Endothelial cell of umbilical vein (primary cell): ENCODE data around the gene RAB6B. TPM values are rescaled to one million over a fixed set of nuclear protein-coding genes. Genes with fewer than 3 reads are reported as not detected.

Experiments used
- BruUV-seq: library from RNA; stranded (reverse); fragments of 400-500 nt; replicated peaks from 2 replicates; lab custom pipeline; 2021; lab: Mats Ljungman, UMichigan
- CTCF ChIA-PET: fragments of 300-600, 350-600 bp; sonication (Branson Sonifier 250); formaldehyde crosslinking; loops from one replicate; lab custom pipeline; 2021; ENCODE audit warnings: antibody characterized with exemption, inconsistent platforms; lab: Charles Lee
- POLR2A ChIA-PET: fragments of 300-600, 350-600 bp; sonication (Branson Sonifier 250); formaldehyde crosslinking; loops from one replicate; lab custom pipeline; 2021; ENCODE audit warnings: antibody characterized with exemption, inconsistent platforms; lab: Charles Lee
- DNase-seq: peaks from one replicate; pipeline ENCODE4 v3.0.0-alpha.2; 2011; ENCODE audit warnings: low read depth, low spot score
- FAIRE-seq: peaks from 2 replicates; lab custom pipeline; 2011; peaks lifted over from hg19 to GRCh38; lab: Jason Lieb, UNC
- H2AFZ ChIP-seq: 2 replicates; pipeline ENCODE4 v1.6.0; 2012; ENCODE audit warnings: low read depth, low read length, control low read depth, inconsistent platforms
- H3K27ac ChIP-seq: 2 replicates; pipeline ENCODE4 v1.5.1; 2011; ENCODE audit warnings: low read depth, mild to moderate bottlenecking, control low read depth, low read length, moderate library complexity; ENCODE audit not compliant: insufficient read depth
- H3K27me3 ChIP-seq, 2 experiments: 2 replicates each; pipeline versions ENCODE4 v1.6.0 to v1.6.1; 2011; ENCODE audit warnings: low read length in 2 of 2, mixed read lengths in 1 of 2; ENCODE audit not compliant: control insufficient read depth in 2 of 2, insufficient read depth in 2 of 2
- H3K36me3 ChIP-seq, 2 experiments: 2 replicates in 1 of 2; 3 replicates in 1 of 2; pipeline ENCODE4 v1.5.1; 2011; ENCODE audit warnings: low read length in 2 of 2, mild to moderate bottlenecking in 1 of 2, moderate library complexity in 1 of 2; ENCODE audit not compliant: control insufficient read depth in 2 of 2, insufficient read depth in 2 of 2; ENCODE audit errors: extremely low read depth in 1 of 2
- H3K4me1 ChIP-seq: 3 replicates; pipeline ENCODE4 v1.5.1; 2011; ENCODE audit warnings: mild to moderate bottlenecking, low read length; ENCODE audit not compliant: control insufficient read depth, insufficient read depth; ENCODE audit errors: extremely low read depth
- H3K4me2 ChIP-seq: 2 replicates; pipeline ENCODE4 v1.6.1; 2011; ENCODE audit warnings: low read length, control low read depth, mixed read lengths; ENCODE audit not compliant: insufficient read depth
- H3K4me3 ChIP-seq, 3 experiments: fragments of 200-600 bp in 1 of 3; sonication (generic), shearing (Covaris generic) in 1 of 3; replicated peaks in 1 of 3; 2 replicates each; pipeline ENCODE4 v1.5.1; 2011 to 2016; ENCODE audit warnings: control low read depth in 3 of 3, low read length in 3 of 3, mild to moderate bottlenecking in 2 of 3, inconsistent platforms in 1 of 3, low read depth in 1 of 3, moderate library complexity in 1 of 3; ENCODE audit not compliant: insufficient read depth in 1 of 3
- H3K79me2 ChIP-seq: 2 replicates; pipeline ENCODE4 v1.6.0; 2012; ENCODE audit warnings: low read length, inconsistent platforms; ENCODE audit not compliant: control insufficient read depth, insufficient read depth
- H3K9ac ChIP-seq: replicated peaks from 2 replicates; pipeline ENCODE3; 2011; ENCODE audit warnings: low read length, control low read depth; ENCODE audit not compliant: insufficient read depth; ENCODE audit errors: extremely low read depth
- H3K9me1 ChIP-seq: replicated peaks from 3 replicates; pipeline ENCODE4 v1.6.0; 2011; ENCODE audit warnings: mild to moderate bottlenecking, low read length; ENCODE audit not compliant: control insufficient read depth, insufficient read depth; ENCODE audit errors: extremely low read depth
- H3K9me3 ChIP-seq: replicated peaks from 2 replicates; pipeline ENCODE4 v1.5.1; 2012; ENCODE audit warnings: low read length, inconsistent platforms; ENCODE audit not compliant: control insufficient read depth, insufficient read depth
- H4K20me1 ChIP-seq: replicated peaks from 2 replicates; pipeline ENCODE3; 2011; ENCODE audit warnings: mild to moderate bottlenecking, low read length; ENCODE audit not compliant: control insufficient read depth, insufficient read depth; ENCODE audit errors: extremely low read depth
- CTCF ChIP-seq, 2 donors: IDR thresholded peaks; 1 replicate in 1 of 2; 2 replicates in 1 of 2; pipeline ENCODE4 v1.5.1; 2011; ENCODE audit warnings: low read length in 2 of 2, mild to moderate bottlenecking in 2 of 2, moderate library complexity in 2 of 2, control low read depth in 1 of 2, inconsistent platforms in 1 of 2, low read depth in 1 of 2; ENCODE audit not compliant: insufficient read depth in 1 of 2; ENCODE audit errors: extremely low read depth in 1 of 2
- EZH2 ChIP-seq: IDR thresholded peaks from 2 replicates; pipeline ENCODE4 v1.6.1; 2012; ENCODE audit warnings: borderline replicate concordance, low read depth, mild to moderate bottlenecking, moderate library complexity, low read length, inconsistent platforms; ENCODE audit not compliant: severe bottlenecking
- FOS ChIP-seq: IDR thresholded peaks from 2 replicates; pipeline ENCODE4 v1.6.1; 2011; ENCODE audit warnings: mild to moderate bottlenecking, low read length, moderate library complexity, borderline replicate concordance; ENCODE audit not compliant: insufficient read depth
- GATA2 ChIP-seq: IDR thresholded peaks from 2 replicates; pipeline ENCODE4 v1.7.0; 2011; ENCODE audit warnings: low read depth, mild to moderate bottlenecking, moderate library complexity, mixed read lengths, low read length; ENCODE audit not compliant: insufficient read length, insufficient read depth
- JUN ChIP-seq: IDR thresholded peaks from 2 replicates; pipeline ENCODE4 v1.6.1; 2011; ENCODE audit warnings: borderline replicate concordance, low read depth; ENCODE audit not compliant: insufficient read length, insufficient read depth
- MAX ChIP-seq: IDR thresholded peaks from 2 replicates; pipeline ENCODE4 v1.6.1; 2011; ENCODE audit not compliant: insufficient read depth, insufficient read length
- MYC ChIP-seq: IDR thresholded peaks from one replicate; pipeline ENCODE4 v1.6.1; 2011; ENCODE audit warnings: mild to moderate bottlenecking, low read depth, low read length
- POLR2A ChIP-seq: IDR thresholded peaks from 2 replicates; pipeline ENCODE4 v1.6.1; 2012; ENCODE audit warnings: low read depth, mild to moderate bottlenecking, control low read depth, low read length
- POLR2AphosphoS5 ChIP-seq: IDR thresholded peaks from 2 replicates; pipeline ENCODE4 v1.6.1; 2012; ENCODE audit warnings: low read depth, mild to moderate bottlenecking, control low read depth, low read length, moderate library complexity; ENCODE audit not compliant: insufficient read depth
- dilution Hi-C: fragments of 300-500 bp; cut with MboI; formaldehyde crosslinking; loops from one replicate; pipeline ENCODE4 v1.15.0; 2019; ENCODE audit warnings: low sequenced_read_pairs; ENCODE audit not compliant: extremely low pct_ligation_motif_present
- intact Hi-C: fragments of 100-400 bp; cut with micrococcal nuclease; formaldehyde crosslinking; loops from one replicate; pipeline ENCODE4 v1.10.0; 2022
- polyA plus RNA-seq, 4 experiments: library from polyadenylated mRNA; depleted of rRNA in 3 of 4; stranded (reverse) in 3 of 4; unstranded in 1 of 4; fragments of >200 nt; gene quantifications; 2 replicates each; pipeline versions ENCODE4 v1.2.1 to v1.2.3, GENCODE V29; 2011 to 2012; ENCODE audit warnings: missing spikeins in 1 of 4
- total RNA-seq: library from RNA; stranded (reverse); gene quantifications from 2 replicates; pipeline ENCODE4 v1.2.3, GENCODE V29; 2021

RAB6B gene
- total and polyA plus RNA-seq, 2 donors (not counting 3 experiments of a cell fraction or from before 2014, with no cell fraction given): 1.7 to 6.7 TPM

- dilution Hi-C loops: no loop called here
These were observed 1.9 kb upstream of the RAB6B start for GRCh38 chr3:133897547-133897946.

More at GRCh38 chr3:133897547-133897946, 1.9 kb upstream of the RAB6B start:
- CTCF ChIA-PET: interaction anchor here (1.0 to 2.1 kb wide), 2 partner anchors 234 to 315 kb away, joined by 3 to 14 read pairs; no protein-coding TSS in a partner anchor
- Histone ChIP-seq H3K9me1 (no peaks in the 10 kb centered on the region), H3K4me3 (no peak overlapping the region), H2AFZ (no peak overlapping the region), H3K9me3 (no peaks in the 10 kb centered on the region), H4K20me1 (no peaks in the 10 kb centered on the region), H3K4me1 (peaks cover 6% of the 10 kb centered on the region), H3K79me2 (no peaks in the 10 kb centered on the region), H3K36me3 (no peaks in the 10 kb centered on the region), H3K27ac (no peak overlapping the region), H3K27me3 (peaks cover 16 to 20% of the 10 kb centered on the region in 2 experiments), H3K9ac (no peak overlapping the region), H3K4me2 (no peak overlapping the region)
- FAIRE-seq (no peak), DNase-seq (no peak)
- POLR2A ChIA-PET: no interaction called here
- no peak for TF ChIP-seq GATA2
- TF ChIP-seq POLR2AphosphoS5: no peak
- TF ChIP-seq MYC: no peak
- TF ChIP-seq MAX: no peak
- no peak for TF ChIP-seq EZH2
- TF ChIP-seq FOS: no peak
- no peak for TF ChIP-seq CTCF (IDR thresholded peaks at IDR 0.05; ENCODE audit: extremely low read depth in 1 of 2, insufficient read depth in 1 of 2, low read depth in 1 of 2, low read length in 2 of 2)
- TF ChIP-seq JUN: no peak
- TF ChIP-seq POLR2A: no peak
- intact Hi-C loops: no loop called here
- BruUV-seq: no TSS peak
